SK-MEL-5 (cell line): ENCODE measurements around the gene ADTRP. TPM values are rescaled to one million over a fixed set of nuclear protein-coding genes. Genes with fewer than 3 reads are reported as not detected.
A peak's percentile ranks its signal among the peaks of the same experiment; 100 is the strongest.

Experiments used
- DNase-seq: peaks from one replicate; pipeline ENCODE4 v3.0.0-alpha.2; 2016; ENCODE audit warnings: low read depth, low spot score
- in situ Hi-C: cut with HindIII; loops from 2 replicates; pipeline ENCODE4 v1.10.0; 2016; ENCODE audit warnings: low sequenced_read_pairs, high pct_unique_total_duplicates, low pct_unique_long_range_greater_than_20kb
- total RNA-seq: library from RNA; depleted of rRNA; stranded (reverse); fragments of >200 nt; shearing (Covaris generic); gene quantifications from 2 replicates; pipeline ENCODE4 v1.2.3, GENCODE V29; 2014

ADTRP gene
- total RNA-seq, 1 experiment from 2014 or later: not detected

- in situ Hi-C loops: no loop called here
- peak; percentile 46 for DNase-seq
Observed at GRCh38 chr6:11722220-11722619, 56.4 kb downstream of the ADTRP start.

DNA sequence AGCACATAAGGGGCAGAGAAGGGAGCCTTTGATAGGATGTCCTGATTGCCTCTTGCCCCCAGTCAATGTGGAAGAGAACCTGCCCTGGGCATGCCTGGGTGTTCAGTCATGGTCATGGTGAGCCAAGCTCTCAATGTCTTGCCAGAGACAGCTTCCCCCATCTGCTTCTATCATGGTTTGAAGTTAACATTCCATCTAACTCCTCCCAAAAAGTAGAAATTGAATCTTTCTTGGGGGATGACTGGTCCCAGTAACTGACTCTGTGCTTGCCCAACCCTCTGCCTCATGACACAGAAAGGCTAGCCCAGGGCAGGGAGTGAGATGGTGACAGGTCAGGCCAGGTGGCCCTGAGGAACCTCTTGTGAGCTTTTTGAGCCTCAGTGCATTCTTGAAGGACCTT is 60.1 kb downstream of the ADTRP start:
- in situ Hi-C loops: no loop called here
- DNase-seq: no peak

DNA sequence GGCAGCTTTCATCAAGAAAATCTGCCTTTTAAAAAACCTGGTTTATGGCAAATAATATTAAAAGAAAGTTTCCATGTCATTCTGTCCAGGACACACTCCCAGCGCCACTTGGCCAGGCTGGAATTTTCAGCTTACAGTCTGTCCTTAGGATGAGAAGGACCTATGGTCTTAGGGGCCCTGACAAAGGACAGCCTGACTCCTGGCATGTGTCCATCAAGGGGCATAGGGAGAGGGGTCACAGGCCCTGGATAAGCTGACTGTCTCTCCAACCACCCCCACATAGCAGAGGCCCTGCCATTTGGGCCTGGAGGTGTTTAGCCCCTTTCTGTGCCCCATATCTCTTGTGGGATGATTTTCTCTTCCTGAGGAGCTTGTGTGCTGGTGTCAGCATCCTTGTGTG is 60.6 kb downstream of the ADTRP start:
- DNase-seq: no peak
- in situ Hi-C loops: no loop called here

DNA sequence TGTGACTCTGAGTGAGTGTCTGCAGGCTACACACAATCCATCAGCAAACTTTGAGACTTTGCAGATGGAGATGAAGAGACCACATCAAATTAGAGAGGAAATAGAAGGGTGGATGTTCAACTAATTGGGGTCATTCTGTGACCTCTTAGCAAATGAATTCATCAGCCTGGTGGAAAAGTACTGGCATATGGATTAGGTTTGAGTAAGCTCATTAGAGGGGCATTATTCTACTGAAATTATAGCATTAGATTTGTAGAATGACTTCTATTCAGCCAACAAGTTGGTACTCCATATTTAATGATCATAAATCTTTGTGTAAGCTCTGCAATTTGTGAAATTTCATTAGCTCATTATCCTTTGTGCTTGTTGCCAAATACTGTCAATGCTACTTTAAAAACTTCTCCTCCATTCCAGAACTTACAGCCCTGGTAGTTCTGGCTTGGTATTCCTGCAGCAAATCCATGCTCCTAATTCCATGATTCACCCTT is 63.8 kb downstream of the ADTRP start:
- in situ Hi-C loops: no loop called here
- no peak for DNase-seq

DNA sequence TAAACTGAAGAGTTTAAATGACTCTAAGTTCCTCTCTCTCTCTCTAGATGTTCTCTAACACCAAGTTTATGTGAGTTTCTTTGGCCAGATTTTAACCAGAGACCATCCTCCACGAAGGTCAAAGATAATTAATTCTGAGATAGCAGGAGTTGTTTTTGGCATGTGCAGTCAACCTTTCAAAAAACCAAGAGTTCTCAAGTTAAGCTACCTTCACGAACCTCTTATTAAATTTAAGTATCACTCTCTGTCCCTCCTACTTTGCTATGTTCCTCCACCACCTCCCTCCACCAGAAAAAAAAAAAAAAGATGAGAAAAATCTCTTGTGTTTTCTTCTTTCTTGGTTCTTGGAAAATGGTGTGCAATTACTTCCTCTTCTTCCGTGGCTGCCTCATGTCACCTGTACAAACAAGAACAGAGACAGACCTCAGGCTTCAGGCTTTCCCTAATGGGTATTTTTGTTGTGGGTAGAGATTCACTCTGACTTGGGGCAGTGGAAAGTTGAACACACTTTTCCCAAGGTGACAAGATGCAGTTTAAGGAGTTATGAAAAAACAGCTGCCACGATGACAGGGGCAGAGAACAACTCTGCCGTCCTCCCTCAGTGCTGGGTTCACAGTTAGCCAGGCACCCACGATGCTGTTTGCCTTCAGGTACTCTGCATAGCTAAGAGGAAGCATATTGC is 64.3 kb downstream of the ADTRP start:
- in situ Hi-C loops: no loop called here
- DNase-seq: no peak

GRCh38 chr6:11712760-11713159 is 65.8 kb downstream of the ADTRP start:
- DNase-seq: no peak
- in situ Hi-C loops: no loop called here

DNA sequence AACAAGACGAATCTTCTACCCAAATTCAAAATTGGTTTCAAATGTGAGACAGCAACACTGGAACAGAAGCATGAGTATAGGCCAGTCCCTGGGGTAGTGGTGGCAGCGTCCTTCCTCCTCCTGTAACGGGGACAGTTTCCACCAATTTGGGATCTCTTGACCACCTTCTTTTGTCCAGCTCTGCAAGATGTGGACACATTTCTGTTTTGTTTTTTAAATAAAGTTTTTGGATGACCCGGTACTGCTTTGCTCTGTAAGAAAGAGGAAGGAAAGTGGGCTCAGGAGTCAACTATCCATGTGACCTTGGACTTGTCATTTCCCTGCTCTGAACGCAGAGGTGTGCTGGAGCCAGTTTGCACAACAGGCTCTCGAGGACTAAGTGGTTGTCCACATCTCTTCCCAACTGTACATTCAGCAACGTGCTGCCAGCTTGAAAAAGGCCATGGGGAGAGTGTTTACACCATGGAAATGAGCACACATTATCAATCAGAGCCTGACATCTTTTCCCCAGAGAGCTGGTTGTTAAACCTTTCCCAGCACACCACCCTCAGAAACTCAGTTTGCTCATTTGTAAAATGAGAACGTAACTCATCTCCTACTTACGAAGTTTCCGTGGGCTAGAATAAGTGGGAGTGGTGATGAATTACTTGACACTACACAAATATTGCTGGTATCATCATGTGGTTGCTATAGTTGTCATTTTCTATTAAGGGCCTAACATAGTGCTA is 66.5 kb downstream of the ADTRP start:
- in situ Hi-C loops: no loop called here
- DNase-seq: no peak

DNA sequence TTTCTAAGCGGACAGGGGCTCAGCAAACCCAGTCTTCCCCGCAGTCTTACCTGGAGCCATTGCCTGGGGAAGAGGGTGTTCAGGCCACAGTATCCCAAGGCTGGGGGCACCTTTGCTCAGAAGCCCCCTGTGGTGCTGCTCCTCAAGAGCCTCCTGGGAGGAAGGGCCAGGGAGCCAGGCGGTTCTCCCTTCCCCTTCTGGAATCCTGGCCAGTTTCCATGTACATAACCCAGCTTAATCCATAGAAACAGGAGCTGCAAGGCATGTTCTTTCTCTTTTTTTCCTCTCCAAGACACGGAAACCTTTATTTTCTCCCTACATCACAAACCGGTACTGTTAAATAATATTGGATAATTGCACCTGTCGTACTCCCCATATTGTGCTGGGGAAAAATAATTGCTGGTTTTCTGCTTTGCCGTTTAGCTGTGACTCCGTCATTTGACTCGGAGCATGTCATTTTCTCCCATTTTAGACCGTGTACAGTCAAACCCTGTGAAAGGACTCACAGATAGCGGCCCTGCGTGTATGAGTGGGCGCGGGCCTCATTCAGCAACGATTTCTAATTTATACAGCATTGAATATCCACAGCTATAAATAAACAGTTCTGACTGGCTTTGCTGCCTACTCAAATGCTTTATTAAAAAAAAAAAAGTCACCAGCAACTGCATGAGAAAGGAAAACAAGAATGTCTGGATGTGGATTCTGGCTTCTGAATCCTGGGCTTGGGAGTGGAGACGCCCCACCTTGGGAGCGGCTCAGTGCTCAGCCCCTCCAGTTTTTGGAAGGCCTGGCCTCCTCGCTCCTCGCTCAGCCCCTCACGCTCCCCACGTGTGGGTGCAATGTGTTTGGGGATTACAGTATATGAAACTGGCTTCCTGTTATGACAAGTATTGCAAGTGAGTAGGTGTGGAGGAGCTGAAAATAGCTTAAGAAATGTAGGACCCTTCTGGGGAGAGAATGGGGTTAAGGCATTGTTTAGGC is 67.3 kb downstream of the ADTRP start:
- in situ Hi-C loops: no loop called here

GRCh38 chr6:11710311-11710761 is 68.3 kb downstream of the ADTRP start:
- DNase-seq: no peak
- in situ Hi-C loops: no loop called here

More for the DNA sequence above, 67.3 kb downstream of the ADTRP start:
- DNase-seq: no peak

DNA sequence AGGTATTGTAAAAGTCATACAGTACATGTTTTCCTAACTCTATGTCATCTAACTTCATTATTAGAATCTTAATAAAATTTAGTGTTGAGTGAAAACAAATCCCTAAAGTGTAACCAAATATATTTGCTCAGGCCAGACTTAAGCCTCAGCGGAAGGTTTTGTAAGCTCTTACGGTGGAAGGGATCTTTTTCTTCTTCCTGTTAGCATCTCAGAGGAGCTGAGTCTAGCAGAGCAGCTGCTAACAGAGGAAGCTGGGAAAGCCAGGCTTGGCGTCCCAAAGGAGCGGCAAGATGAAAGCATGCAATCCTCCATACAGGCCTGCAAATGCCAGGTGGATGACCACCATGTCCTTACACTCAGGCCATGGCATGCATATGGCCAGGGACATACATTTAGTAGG is 72.4 kb downstream of the ADTRP start:
- DNase-seq: no peak
- in situ Hi-C loops: no loop called here

- in situ Hi-C loops: no loop called here
- DNase-seq: no peak
Observed at GRCh38 chr6:11705483-11705882, 73.1 kb downstream of the ADTRP start.

- no peak for DNase-seq
- in situ Hi-C loops: no loop called here
Observed at GRCh38 chr6:11705069-11705468, 73.5 kb downstream of the ADTRP start.

GRCh38 chr6:11703725-11704124 is 74.9 kb downstream of the ADTRP start:
- no peak for DNase-seq
- in situ Hi-C loops: no loop called here

DNA sequence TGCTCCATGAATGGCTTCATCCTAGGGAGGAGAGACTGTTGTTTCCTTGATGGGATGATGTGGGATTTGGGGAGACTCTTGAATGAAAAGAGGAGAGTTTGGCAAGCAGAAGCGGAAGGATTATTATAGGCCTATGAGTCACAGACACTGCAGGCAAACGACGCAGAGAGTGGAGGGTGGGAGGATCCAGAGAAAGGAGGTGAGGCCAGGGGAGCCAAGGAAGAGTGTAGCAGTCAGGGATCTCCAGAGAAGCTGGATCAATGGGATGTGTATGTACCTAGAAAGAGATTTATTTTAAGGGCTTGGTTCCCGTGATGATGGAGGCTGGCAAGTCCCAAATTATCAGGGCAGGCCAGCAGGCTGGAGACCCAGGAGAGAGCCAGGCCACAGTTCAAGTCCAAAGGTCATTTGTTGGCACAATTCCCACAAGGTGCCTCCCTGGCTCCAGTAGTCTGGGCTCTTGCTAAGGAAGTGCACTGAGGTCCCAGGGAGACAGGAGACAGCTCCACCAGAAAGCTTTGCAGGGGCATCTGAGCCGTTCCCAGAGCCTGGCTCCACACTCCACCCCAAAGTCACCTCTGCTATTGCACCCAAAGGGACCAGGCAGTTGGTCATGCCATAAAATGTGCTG is 76.0 kb downstream of the ADTRP start:
- in situ Hi-C loops: no loop called here
- DNase-seq: no peak

- DNase-seq: no peak
- in situ Hi-C loops: no loop called here
Observed at GRCh38 chr6:11702089-11702488, 76.5 kb downstream of the ADTRP start.

GRCh38 chr6:11701573-11701972 is 77.0 kb downstream of the ADTRP start:
- in situ Hi-C loops: no loop called here

DNA sequence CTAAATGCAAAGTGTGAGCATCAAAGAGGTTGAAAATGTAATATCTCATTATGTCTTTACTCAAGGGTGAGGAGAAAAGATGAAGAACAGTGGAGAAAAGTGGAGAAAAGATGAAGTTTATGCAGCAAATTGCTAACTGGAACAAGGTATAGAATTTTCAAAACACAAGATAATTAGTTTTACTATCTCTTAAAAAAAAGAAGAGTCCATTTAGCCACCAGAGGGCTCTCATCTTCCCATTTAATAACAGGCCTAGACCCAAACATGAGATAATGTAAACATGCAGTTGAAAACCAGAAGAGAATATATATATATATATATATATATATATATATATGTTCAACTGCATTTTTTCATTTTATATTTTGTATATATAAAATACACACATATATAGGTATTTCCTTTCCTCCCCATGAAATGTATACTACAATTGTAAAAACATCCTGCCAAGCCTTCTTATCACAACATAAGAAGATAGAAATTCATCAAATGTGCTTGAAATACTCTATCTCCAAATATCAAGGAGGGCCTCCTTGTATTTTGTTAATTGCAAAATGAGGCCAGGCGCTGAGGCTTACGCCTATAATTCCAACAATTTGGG is 78.4 kb downstream of the ADTRP start:
- DNase-seq: peak; percentile 74
- in situ Hi-C loops: no loop called here

More at GRCh38 chr6:11701573-11701972, 77.0 kb downstream of the ADTRP start:
- peak; percentile 40 for DNase-seq
